NAMALWA (cell line): ENCODE measurements around the gene SKIC8.
"Not testable (repeated sequence)": the region's sequence is repeated elsewhere in the genome, so short reads cannot be mapped to it uniquely, and the experiment has no call there.

ENCODE experiments used
- DNase-seq: peaks from one replicate; pipeline ENCODE4 v3.0.0-alpha.2; 2015; ENCODE audit warnings: low spot score

SKIC8 gene

DNA sequence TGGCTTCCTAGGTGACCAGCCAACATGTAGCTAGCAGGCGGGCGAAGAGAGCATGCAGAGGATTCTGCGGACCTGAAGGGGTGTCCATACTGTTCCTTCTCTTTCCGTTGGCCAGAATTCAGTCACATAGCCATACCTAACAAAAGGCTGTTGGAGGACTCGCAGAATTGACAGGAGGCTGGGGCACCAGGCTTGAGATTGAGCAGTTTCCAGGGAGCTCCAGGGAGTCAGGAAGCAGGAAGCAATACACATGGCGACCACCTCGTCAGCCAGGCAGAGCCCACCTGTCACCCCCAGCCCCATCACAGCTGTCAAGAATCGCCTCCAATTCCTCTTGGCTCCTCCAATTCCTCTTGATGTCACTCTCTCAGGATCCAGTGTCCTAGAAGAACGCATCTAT lies 48.3 kb downstream of the SKIC8 start:
- DNase-seq, result no peak

DNA sequence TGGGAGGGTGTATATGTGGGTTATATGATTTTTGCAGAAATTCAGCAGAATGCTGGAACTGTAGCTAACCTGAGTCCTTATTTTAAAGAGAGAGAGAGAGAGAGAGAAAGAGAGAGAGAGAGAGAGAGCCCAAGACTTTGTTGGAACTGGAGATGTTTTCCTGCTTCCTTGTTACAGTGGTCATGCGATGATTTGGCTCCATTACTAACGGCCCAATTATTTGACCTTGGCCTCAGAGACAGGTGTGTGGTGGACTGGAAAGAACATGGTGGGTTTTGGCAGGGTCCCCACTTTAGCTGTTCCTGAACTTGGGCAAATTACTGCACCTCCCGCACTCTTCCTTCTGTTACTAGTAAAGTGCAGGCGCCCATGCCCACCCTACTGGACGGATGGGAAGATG lies 50.3 kb downstream of the SKIC8 start:
- DNase-seq, result no peak

DNA sequence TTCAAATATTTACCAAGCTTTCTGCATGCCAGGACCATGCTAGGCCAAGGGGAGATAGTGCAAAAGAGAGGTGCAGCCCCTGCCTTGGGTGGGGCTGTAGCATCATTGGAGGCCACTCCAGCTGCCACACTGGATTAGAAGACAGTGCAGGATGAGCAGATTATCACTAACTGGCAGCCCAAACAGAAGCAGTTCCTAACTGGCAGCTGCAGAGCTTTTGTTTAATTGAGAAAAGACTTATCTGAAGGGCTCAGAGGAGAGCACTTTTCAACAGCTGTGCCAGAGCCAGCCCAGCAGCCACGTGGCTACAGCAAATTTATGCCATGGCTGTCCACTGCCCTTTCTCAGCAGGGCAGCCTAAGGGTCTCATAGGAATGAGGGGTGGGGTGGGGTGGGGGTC lies 51.5 kb downstream of the SKIC8 start:
- DNase-seq, result no peak

DNA sequence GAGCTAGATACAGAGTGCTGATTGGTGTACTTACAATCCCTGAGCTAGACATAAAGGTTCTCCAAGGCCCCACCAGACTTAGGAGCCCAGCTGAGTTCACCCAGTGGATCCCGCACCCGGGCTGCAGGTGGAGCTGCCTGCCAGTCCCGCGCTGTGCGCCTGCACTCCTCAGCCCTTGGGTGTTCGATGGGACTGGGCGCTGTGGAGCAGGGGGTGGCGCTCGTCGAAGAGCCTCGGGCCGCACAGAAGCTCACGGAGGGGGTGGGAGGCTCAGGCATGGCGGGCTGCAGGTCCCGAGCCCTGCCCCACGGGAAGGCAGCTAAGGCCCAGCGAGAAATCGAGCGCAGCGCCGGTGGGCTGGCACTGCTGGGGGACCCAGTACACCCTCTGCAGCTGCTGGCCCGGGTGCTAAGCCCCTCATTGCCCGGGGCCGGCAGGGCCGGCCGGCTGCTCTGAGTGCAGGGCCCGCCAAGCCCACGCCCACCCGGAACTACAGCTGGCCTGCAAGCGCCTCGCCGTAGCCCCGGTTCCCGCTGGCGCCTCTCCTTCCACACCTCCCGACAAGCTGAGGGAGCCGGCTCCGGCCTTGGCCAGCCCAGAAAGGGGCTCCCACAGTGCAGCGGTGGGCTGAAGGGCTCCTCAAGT lies 53.3 kb downstream of the SKIC8 start:
- DNase-seq, result not testable (repeated sequence)

DNA sequence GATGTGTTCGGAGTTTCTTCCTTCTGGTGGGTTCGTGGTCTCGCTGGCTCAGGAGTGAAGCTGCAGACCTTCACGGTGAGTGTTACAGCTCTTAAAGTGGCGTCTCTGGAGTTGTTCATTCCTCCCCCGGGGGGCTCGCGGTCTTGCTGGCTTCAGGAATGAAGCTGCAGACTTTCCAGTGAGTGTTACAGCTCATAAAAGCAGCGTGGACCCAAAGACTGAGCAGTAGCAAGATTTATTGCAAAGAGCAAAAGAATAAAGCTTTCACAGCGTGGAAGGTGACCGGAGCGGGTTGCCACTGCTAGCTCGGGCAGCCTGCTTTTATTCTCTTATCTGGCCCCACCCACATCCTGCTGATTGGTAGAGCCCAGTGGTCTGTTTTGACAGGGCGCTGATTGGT lies 54.0 kb downstream of the SKIC8 start:
- DNase-seq, result not testable (repeated sequence)

DNA sequence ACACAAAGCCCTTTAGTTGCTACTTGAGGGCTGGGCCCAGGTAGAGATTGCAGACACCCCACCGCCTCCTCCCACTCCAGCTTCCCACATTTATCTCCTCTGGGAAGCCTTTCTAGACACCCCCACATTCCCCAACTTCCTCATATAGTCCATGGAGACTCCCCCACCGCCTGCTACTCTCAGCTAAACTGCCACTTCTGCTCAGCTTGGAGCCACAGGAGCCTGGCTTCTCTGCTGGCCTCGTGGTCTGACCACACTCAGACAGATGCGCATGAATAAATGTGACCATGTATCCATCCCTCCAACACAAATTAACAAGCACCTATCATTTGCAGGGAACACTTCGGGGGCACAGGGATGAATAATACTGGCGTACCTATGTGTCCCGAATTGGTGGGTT lies 54.5 kb downstream of the SKIC8 start:
- no peak for DNase-seq

DNA sequence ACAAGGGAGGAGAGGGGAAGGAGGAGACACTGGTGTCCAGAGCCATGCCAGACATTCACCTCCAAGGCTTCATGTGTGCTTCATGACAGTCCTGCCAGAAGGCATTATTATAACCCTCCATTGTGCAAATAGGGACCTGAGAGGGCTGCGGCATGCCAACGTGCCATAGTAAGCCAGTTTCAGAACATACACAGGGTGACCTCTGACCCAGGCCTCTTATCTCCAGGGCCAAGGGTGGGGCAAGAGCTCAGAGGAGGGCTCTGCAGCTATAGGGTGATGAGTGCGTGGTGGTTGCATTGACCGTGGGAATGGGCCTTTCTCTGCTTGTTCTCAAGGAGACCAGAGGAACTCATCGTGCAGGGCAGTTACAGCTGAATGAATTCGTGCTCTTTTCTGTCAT lies 55.3 kb downstream of the SKIC8 start:
- no peak for DNase-seq

DNA sequence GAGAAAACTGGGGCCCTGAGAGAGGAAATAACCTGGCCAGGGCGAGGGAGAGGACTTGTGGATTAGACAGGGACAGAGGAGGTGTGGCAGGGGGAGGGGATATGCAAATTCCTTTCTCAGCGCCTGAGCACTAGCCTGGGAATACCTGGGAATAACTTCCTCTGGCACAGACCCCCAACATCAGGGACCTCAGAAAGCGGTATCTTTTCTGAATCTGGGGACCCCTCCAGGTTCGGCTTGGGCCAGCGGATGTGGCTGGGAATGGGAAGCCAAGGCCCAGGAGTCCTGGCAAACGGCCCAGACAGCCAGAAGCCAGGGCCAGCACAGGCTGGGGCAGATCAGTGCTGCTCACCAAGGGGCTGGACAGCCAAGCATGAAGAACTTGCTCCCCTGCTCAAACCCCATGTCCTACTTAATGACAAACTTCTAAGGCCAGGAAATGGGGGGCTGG lies 55.9 kb downstream of the SKIC8 start:
- DNase-seq, result no peak

DNA sequence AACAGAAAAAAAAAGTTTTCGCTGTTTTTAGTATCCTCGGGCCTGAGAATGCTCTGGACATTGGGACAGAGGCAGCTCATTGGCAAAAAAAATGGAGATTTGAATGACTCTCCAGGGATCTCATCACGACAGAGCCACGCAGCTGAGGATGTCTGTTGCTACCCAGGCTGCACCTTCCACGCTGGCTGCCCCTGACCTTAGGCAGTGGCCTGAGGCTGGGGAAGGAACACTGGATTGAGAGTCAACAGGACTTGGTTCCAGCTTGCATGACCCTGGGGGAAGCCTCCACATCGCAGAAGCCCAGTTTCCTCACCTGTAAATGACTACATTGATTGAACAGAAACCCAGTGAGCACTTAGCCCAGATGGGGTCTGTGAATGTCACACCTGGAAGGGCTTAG lies 56.4 kb downstream of the SKIC8 start:
- DNase-seq, result no peak

DNA sequence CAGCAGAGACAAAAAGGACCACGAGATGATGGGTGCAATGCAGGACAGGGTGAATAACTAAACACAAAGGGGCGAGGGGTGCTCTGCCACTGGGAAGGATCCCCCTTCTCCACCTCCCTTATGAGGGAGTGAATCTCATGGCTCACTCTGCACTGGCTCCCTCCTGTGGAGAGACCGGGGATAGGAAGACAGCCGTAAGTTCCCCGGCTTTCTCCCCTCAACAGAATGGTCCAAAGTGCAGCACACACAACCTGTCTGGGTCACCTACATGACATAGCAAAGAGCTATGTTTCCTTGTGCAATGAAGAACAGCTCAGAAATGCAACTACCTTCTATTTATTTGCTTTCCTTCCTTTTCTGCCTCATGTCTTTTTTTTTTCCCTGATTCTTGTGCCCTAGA lies 57.3 kb downstream of the SKIC8 start:
- DNase-seq, result peak; percentile 56

DNA sequence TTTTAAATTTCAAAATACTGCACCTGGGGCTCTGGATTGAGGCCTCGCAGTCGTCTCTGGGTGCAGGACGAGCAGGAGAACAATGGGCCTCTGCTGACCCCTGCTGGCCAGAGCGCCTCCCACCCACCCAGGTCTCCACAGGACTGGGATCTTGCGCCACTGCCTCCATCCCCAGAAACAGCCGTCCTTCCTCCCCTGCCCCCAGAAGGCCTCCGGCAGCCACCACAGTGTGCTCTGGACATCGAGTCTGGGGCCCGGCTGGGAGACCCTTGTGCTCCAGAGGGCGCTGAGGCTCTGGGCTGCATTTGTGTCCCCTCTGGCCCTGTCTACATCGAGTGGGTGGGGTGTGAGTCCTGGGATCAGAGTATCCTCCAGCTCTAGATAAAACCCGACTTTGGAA lies 58.4 kb downstream of the SKIC8 start:
- DNase-seq, result peak; percentile 81

DNA sequence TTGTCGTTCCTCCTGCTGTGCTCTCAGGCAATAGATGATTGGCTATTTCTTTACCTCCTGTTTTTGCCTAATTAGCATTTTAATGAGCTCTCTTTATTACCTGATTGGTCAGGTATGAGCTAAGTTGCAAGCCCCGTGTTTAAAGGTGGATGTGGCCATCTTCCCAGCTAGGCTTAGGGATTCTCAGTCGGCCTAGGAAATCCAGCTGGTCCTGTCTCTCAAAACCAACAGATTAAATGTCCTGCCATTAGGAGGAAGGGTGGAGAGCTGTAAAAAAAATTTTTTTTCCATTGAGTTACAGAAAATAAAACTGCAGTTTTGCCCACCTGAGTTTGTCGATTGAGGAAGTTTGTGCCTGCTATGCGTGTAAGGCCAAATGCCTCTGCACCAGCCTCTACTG lies 59.6 kb downstream of the SKIC8 start:
- no peak for DNase-seq

DNA sequence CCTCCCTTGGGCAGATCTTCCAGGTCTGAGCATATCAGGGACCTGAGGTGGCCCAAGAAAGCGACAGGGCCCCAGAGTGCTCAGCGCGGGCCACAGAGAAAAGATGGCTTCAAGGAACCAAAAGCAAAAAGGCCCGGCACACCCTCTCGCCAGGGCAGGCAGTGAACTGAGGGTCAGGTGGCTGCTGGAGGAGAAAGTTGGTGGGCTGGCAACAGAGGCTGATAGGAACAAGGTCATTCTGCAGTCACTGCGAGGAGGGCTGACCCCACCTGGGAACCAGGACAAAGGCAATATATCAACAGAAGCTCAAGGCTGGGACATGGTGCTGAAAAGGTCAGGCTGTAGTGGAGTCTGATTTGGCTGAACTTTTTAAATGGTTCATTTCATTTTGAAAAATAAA lies 62.3 kb downstream of the SKIC8 start:
- no peak for DNase-seq

DNA sequence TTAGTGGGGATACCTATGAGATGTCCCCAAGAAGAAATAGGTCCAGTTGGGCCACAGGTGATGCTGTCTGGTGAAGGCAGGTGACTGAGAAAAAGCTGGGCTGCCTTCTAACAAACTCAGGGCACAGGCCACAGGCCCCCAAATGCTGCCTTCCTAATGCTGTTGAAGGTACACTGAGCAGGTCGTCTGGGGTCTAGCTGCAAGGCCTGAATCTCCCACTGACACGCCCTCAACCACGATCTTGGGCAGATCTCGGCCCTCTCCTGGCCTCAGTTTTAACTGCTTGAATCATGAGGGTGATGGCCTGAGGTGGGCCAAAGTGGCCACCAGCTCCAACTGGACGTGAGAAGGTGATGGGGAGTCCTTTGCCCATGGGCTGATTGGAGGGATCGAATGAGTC lies 62.9 kb downstream of the SKIC8 start:
- DNase-seq, result no peak

DNA sequence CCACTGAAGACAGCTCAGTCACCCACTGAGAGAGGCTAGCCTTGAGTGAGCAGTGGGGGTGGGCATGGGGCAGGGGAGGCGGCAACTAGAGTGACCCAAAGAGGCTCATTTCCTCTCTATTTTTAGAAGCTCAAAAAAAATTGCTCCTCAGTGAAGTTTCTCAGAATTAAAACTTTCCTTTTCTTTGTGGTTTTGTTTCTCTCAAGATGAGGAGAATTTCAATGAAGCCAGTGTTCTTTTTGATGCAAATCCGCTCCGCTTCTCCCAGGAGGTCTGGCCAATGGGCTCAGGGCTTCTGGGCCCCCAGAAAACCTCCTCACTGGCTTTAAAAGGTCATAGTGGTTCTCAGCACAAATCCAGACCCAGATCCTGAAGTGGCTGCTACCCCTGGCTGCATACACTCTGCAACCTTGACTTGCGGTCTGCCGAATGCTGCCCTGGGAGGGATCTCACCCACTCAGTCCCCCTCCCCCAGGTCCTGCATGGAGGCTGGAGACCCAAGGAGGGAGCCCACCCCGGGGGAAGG lies 64.8 kb downstream of the SKIC8 start, which contains the start of gene ACSBG1:
ACSBG1 (minus strand) TSS at position 51 of the 526 bp plus-strand sequence. CDS start 64 bp downstream, outside the sequence.
- DNase-seq, result no peak

DNA sequence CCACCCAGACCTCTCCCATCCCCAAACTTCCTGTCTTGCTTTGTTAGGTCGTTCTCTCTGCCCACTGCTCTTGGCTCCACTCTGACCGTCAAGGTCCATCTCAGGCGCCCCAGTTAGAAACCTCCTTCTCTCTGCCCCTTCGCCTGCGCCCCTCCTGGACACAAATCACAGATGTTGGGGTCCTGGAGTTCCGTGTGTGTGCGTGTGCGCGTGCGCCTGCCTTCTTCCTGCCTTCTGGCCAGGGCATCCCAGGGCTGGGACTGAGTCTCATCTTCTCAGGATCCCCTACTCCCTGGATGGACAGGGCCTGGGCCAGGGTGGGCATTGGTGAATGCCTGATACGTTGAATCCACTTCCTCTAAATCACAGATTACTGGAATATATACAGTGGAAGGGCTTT lies 65.9 kb downstream of the SKIC8 start:
- no peak for DNase-seq
